ENCODE data around the gene GNLY. TPM values are rescaled to one million over a fixed set of nuclear protein-coding genes. Genes with fewer than 3 reads are reported as not detected.
A peak's percentile ranks its signal among the peaks of the same experiment; 100 is the strongest.

Gene GNLY
- total RNA-seq, 1 donor from 2014 or later = not detected

DNA sequence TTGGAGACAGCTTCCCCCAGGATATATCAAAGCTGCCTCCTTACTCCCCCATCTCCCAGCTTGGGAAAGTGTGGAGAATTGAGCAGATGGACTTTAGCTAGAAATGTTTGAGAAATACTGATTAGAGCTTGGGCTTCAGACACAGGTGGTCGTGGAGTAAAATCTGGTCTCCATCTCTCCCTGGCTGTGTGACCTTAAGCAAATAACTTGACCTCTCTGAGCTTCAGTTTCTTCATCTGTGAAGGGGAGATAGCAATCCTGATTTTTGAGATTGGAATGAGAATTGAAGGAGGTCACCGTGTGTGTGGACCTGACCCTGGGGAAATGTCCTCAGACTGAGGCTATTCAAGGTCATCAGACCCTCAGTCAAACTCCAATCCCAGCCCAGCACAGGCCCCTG is 3.6 kb downstream of the GNLY start:
- Mint-ChIP-seq H3K4me1 (ENCODE audit: unreplicated experiment) (peaks cover 16% of the 10 kb centered on the region), H3K9me3 (ENCODE audit: unreplicated experiment) (no peaks in the 10 kb centered on the region), H3K36me3 (ENCODE audit: unreplicated experiment) (no peaks in the 10 kb centered on the region), H3K27ac (ENCODE audit: unreplicated experiment) (no peak overlapping the region), H3K4me3 (ENCODE audit: unreplicated experiment) (no peak overlapping the region), H3K27me3 (ENCODE audit: unreplicated experiment) (no peaks in the 10 kb centered on the region)
- TF ChIP-seq, protein P1, sequence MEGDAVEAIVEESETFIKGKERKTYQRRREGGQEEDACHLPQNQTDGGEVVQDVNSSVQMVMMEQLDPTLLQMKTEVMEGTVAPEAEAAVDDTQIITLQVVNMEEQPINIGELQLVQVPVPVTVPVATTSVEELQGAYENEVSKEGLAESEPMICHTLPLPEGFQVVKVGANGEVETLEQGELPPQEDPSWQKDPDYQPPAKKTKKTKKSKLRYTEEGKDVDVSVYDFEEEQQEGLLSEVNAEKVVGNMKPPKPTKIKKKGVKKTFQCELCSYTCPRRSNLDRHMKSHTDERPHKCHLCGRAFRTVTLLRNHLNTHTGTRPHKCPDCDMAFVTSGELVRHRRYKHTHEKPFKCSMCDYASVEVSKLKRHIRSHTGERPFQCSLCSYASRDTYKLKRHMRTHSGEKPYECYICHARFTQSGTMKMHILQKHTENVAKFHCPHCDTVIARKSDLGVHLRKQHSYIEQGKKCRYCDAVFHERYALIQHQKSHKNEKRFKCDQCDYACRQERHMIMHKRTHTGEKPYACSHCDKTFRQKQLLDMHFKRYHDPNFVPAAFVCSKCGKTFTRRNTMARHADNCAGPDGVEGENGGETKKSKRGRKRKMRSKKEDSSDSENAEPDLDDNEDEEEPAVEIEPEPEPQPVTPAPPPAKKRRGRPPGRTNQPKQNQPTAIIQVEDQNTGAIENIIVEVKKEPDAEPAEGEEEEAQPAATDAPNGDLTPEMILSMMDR (IDR thresholded peaks at IDR 0.05) = no peak
- no peak for DNase-seq (ENCODE audit: extremely low spot score, unreplicated experiment)

DNA sequence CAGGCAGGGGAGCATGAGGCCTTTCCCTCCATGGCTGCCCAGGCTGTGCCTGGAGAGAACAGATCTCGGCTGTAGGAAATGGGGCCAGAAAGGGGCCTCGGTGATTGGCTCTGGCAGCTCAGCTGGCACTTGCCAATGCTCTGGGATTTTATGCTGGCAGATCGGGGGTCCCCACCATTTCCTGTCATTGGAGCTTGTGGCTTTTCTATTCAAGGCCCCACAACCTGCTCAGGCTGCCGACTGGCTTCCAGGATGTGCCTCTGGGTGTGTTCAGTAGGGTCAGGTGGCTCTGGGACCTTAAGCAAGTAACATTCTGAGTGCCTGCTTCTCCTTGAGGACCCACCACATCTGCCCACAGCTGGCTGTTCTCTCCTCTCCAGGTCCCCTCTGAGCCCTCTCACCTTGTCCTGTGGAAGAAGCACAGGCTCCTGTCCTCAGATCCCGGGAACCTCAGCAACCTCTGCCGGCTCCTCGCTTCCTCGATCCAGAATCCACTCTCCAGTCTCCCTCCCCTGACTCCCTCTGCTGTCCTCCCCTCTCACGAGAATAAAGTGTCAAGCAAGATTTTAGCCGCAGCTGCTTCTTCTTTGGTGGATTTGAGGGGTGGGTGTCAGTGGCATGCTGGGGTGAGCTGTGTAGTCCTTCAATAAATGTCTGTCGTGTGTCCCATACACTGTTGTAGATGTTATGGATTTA is 4.2 kb downstream of the GNLY start:
- TF ChIP-seq, protein P1 (IDR thresholded peaks at IDR 0.05) = no peak
- Mint-ChIP-seq H3K4me3 (ENCODE audit: unreplicated experiment) (no peak overlapping the region), H3K27ac (ENCODE audit: unreplicated experiment) (no peak overlapping the region), H3K4me1 (ENCODE audit: unreplicated experiment) (peaks cover 22% of the 10 kb centered on the region), H3K27me3 (ENCODE audit: unreplicated experiment) (no peaks in the 10 kb centered on the region), H3K36me3 (ENCODE audit: unreplicated experiment) (no peaks in the 10 kb centered on the region), H3K9me3 (ENCODE audit: unreplicated experiment) (no peaks in the 10 kb centered on the region)
- DNase-seq (ENCODE audit: extremely low spot score, unreplicated experiment) = peak; percentile 67

DNA sequence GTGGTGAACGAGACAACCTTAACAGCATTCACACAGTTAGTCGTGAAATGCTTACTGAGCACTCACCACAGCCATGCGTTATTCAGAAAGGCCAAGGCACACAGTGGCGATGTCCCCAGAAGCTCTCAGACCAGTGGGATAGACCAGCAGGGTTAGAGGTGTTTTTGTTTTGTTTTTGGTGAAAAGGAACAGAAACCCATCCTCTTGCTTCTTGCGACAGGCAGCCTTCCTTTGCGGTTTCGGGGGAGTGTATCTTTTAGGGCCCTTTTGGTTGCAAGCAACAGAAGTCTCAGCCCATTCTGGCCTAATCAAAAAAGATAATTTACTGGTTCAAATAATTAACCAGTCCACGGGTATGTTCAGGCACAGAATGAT is 4.7 kb downstream of the GNLY start:
- Mint-ChIP-seq H3K27me3 (ENCODE audit: unreplicated experiment) (no peaks in the 10 kb centered on the region), H3K4me1 (ENCODE audit: unreplicated experiment) (peaks cover 22% of the 10 kb centered on the region), H3K36me3 (ENCODE audit: unreplicated experiment) (no peaks in the 10 kb centered on the region), H3K9me3 (ENCODE audit: unreplicated experiment) (no peaks in the 10 kb centered on the region), H3K27ac (ENCODE audit: unreplicated experiment) (no peak overlapping the region), H3K4me3 (ENCODE audit: unreplicated experiment) (no peak overlapping the region)
- TF ChIP-seq, protein P1 (IDR thresholded peaks at IDR 0.05) = no peak
- DNase-seq (ENCODE audit: extremely low spot score, unreplicated experiment) = no peak

DNA sequence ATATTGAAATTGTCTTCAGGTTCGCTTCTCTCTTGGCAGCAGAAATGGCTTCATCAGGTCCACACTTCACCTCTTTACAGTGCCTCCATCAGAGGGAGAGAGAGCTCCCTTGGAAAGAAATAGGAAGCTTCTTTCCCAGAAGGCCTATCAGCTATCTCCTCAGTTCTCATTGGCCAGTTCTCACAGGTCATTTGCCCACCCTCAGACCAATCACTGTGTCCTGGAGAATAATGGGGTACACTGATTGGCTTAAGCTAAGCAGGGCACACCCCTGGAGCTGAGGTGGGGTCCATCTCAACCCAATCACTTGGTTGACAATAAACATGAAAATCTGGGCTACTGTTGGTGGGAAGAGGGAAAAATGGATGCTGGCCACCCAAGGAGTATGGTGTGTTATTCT is 5.2 kb downstream of the GNLY start:
- no peak for DNase-seq (ENCODE audit: extremely low spot score, unreplicated experiment)
- H3K9me3 Mint-ChIP-seq (ENCODE audit: unreplicated experiment) = no peaks in the 10 kb centered on the region
- no peak overlapping the region for H3K27ac Mint-ChIP-seq (ENCODE audit: unreplicated experiment)
- no peak overlapping the region for H3K4me3 Mint-ChIP-seq (ENCODE audit: unreplicated experiment)
- no peaks in the 10 kb centered on the region for H3K36me3 Mint-ChIP-seq (ENCODE audit: unreplicated experiment)
- H3K27me3 Mint-ChIP-seq (ENCODE audit: unreplicated experiment) = no peaks in the 10 kb centered on the region
- H3K4me1 Mint-ChIP-seq (ENCODE audit: unreplicated experiment) = peaks cover 22% of the 10 kb centered on the region
- TF ChIP-seq, protein P1 (IDR thresholded peaks at IDR 0.05) = no peak

DNA sequence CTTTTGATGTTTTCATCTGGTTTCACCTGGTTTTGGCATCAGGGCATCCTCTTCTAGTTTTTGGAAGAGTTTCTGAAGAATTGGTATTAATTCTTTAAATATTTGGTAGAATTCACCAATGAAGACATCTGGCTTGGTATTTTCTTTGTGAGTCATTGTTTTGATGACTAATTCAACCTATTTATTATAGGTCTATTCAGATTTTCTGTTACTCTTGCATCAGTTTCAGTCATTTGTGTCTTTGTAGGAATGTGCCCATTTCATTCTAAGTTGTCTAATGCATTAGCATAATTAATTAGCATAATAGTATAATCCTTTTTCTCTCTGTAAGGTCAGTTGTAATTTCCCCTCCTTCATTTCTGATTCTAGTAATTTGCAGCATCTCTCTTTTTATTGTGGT is 8.0 kb downstream of the GNLY start:
- no peak overlapping the region for H3K4me3 Mint-ChIP-seq (ENCODE audit: unreplicated experiment)
- H3K36me3 Mint-ChIP-seq (ENCODE audit: unreplicated experiment) = no peaks in the 10 kb centered on the region
- H3K9me3 Mint-ChIP-seq (ENCODE audit: unreplicated experiment) = no peaks in the 10 kb centered on the region
- H3K27me3 Mint-ChIP-seq (ENCODE audit: unreplicated experiment) = no peaks in the 10 kb centered on the region
- peaks cover 36% of the 10 kb centered on the region for H3K4me1 Mint-ChIP-seq (ENCODE audit: unreplicated experiment)
- DNase-seq (ENCODE audit: extremely low spot score, unreplicated experiment) = no peak
- peak overlapping the region; percentile 62 for H3K27ac Mint-ChIP-seq (ENCODE audit: unreplicated experiment)
- TF ChIP-seq, protein P1 (IDR thresholded peaks at IDR 0.05) = no peak

Data from osteocyte (in vitro differentiated cells).